Measurements from ENCODE around the gene TRUB1. TPM values are rescaled to one million over a fixed set of nuclear protein-coding genes. Genes with fewer than 3 reads are reported as not detected.

The TRUB1 gene
- total RNA-seq, 1 donor from 2014 or later: 21.2 TPM

DNA sequence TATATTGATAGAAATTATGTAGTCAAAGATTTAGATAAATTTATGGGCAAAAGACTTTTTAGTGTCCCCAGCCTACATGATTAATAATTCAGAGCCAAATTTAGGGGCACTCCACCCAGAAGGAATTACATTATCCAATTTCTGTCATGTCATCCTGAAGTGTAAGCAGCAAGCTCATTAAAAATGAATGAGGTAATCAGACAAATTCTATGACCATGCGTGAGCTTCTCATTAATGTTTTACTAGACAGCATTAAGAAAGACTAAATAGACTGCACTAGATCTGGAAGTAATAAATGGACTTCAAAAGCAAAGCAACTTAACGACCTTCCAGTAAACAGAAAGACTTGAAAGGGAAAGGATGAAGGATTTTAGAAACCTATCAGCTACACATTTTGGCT lies 22.7 kb upstream of the TRUB1 start:
- Mint-ChIP-seq H3K27ac (no peak overlapping the region), H3K27me3 (no peaks in the 10 kb centered on the region), H3K4me1 (ENCODE audit: low read depth) (peaks cover 21% of the 10 kb centered on the region), H3K9me3 (ENCODE audit: low read depth) (no peaks in the 10 kb centered on the region), H3K4me3 (ENCODE audit: low read depth) (no peak overlapping the region), H3K36me3 (ENCODE audit: insufficient read depth) (no peaks in the 10 kb centered on the region)
- no peak for DNase-seq (ENCODE audit: low spot score, unreplicated experiment)
- TF ChIP-seq CTCF (IDR thresholded peaks at IDR 0.05; ENCODE audit: unreplicated experiment): no peak

GRCh38 chr10:114916653-114917052 lies 21.3 kb upstream of the TRUB1 start:
- Mint-ChIP-seq H3K9me3 (ENCODE audit: low read depth) (no peaks in the 10 kb centered on the region), H3K27ac (no peak overlapping the region), H3K36me3 (ENCODE audit: insufficient read depth) (no peaks in the 10 kb centered on the region), H3K27me3 (no peaks in the 10 kb centered on the region), H3K4me3 (ENCODE audit: low read depth) (no peak overlapping the region), H3K4me1 (ENCODE audit: low read depth) (peaks cover 21% of the 10 kb centered on the region)
- no peak for DNase-seq (ENCODE audit: low spot score, unreplicated experiment)
- TF ChIP-seq CTCF (IDR thresholded peaks at IDR 0.05; ENCODE audit: unreplicated experiment): no peak

DNA sequence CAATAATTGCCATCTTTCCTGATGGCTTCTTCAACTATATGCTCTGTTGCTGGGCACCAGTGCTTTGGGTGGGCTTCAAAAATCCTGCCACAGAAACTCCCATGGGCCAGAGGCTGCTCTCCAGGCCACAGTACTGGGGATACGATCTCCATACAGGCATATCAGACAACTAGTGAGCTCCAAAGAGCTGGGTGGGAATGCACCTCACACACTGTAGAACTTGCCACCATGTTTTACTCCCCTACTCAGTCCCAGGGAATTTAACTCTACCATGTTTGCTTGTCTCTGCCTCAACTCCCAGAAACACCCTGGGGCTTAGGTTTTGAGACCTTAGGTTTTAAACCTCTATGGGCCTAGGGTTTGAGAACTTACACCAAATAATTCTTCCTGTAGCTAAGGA lies 20.5 kb upstream of the TRUB1 start:
- no peaks in the 10 kb centered on the region for H3K36me3 Mint-ChIP-seq (ENCODE audit: insufficient read depth)
- H3K27me3 Mint-ChIP-seq: no peaks in the 10 kb centered on the region
- H3K27ac Mint-ChIP-seq: no peak overlapping the region
- no peak for DNase-seq (ENCODE audit: low spot score, unreplicated experiment)
- no peaks in the 10 kb centered on the region for H3K9me3 Mint-ChIP-seq (ENCODE audit: low read depth)
- no peak overlapping the region for H3K4me3 Mint-ChIP-seq (ENCODE audit: low read depth)
- H3K4me1 Mint-ChIP-seq (ENCODE audit: low read depth): peaks cover 15% of the 10 kb centered on the region
- no peak for TF ChIP-seq CTCF (IDR thresholded peaks at IDR 0.05; ENCODE audit: unreplicated experiment)

DNA sequence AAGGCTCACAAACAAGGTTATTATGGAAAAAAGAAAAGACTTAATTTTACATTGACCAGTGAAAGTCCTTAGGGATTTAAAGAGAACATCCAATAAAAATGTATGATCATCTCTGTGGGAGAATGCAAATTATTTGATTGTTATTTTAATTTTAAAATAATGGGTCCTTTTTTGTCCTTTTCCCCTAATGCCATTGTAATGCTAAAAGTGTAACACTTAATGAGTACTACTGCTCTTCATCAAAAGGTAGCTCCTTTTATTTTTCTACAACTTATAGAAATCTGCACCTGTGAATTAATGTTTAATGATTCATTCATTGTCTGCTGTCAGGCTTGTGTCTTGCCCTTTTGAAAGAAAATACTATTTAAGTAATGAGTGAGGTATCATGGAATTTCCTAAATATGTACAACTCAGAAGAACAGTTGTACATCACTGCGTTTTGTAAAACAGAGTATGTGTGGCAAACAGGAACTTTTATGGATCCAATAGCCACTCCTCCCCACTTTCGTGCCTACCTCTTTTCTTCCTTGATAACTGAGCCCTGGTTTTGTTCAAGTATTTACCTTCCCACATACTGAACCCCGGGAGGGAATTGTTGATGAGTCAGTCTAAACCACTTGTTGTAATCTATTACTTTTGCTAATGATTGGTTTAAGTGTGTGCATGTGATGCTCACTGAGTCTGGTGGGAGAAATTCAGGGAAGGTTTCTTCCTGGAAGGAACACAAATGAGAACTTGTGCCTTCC lies 19.9 kb upstream of the TRUB1 start:
- H3K4me1 Mint-ChIP-seq (ENCODE audit: low read depth): peaks cover 14% of the 10 kb centered on the region
- no peaks in the 10 kb centered on the region for H3K27me3 Mint-ChIP-seq
- no peak for DNase-seq (ENCODE audit: low spot score, unreplicated experiment)
- no peak overlapping the region for H3K4me3 Mint-ChIP-seq (ENCODE audit: low read depth)
- peak overlapping the region; percentile 29 for H3K27ac Mint-ChIP-seq
- no peaks in the 10 kb centered on the region for H3K36me3 Mint-ChIP-seq (ENCODE audit: insufficient read depth)
- no peak for TF ChIP-seq CTCF (IDR thresholded peaks at IDR 0.05; ENCODE audit: unreplicated experiment)
- no peaks in the 10 kb centered on the region for H3K9me3 Mint-ChIP-seq (ENCODE audit: low read depth)

DNA sequence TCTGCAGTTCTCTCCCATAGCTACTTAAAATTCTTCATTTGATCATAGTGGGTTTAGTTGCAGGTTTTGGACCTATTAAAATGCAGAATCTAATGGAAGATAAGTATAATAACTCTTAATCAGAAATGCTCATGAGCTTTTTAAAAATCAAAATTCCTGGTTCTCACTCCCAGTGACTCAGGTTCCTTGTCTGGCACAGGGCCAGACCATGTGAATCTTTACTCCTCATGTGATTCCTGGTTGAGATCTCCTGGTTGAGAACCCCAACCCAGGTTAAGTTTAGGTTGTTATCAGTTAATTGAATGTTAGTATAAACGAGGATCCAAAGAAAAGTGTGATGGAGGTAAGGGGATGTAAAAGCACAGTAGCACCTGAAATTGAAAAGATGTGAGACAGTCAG lies 17.5 kb upstream of the TRUB1 start:
- no peak for TF ChIP-seq CTCF (IDR thresholded peaks at IDR 0.05; ENCODE audit: unreplicated experiment)
- Mint-ChIP-seq H3K9me3 (ENCODE audit: low read depth) (no peaks in the 10 kb centered on the region), H3K4me3 (ENCODE audit: low read depth) (no peak overlapping the region), H3K36me3 (ENCODE audit: insufficient read depth) (no peaks in the 10 kb centered on the region), H3K4me1 (ENCODE audit: low read depth) (peaks cover 9% of the 10 kb centered on the region), H3K27me3 (no peaks in the 10 kb centered on the region), H3K27ac (no peak overlapping the region)
- no peak for DNase-seq (ENCODE audit: low spot score, unreplicated experiment)

All from progenitor cell of endocrine pancreas (in vitro differentiated cells).